Heart left ventricle (tissue), 13 donors: Measurements from ENCODE around the gene AFF3.

Source experiments
- CTCF ChIP-seq, 12 donors: fragments of 200-600 bp; sonication (generic) in 4 of 12; IDR thresholded peaks; one replicate each; pipeline versions ENCODE4 v1.5.0 to v1.8.0; 2018 to 2022; ENCODE audit warnings: antibody characterized with exemption in 12 of 12, mild to moderate bottlenecking in 5 of 12
- POLR2A ChIP-seq, 2 donors: fragments of 450-650 bp; IDR thresholded peaks; one replicate each; pipeline ENCODE4 v1.6.1; 2017; ENCODE audit warnings: antibody characterized with exemption in 2 of 2, mild to moderate bottlenecking in 2 of 2, moderate library complexity in 2 of 2
- donor health status: ischemic (EF 13 %, LVEDD 7.1; RV severe dilation, severe dysfunction).
- donor health status: DM: no; HTN: yes; CAD: no.
- donor health status: DM: no; HTN: no; CAD: no.
- donor health status: ischemic (EF 25% LVEDD 6.9; RV normal size, moderate dysfunction).
- donor health status: ischemic (EF 25% LVEDD 5.7; RV mildly dilated, moderate dysfunction).
- donor health status: ischemic (EF 35%, LVEDD 5.7; RV mildly dilated, moderate dysfunction).
- donor health status: nonischemic (EF 11% LVEDD 7.7; RV severe dilation, severe dysfunction).
- donor health status: DM: yes; HTN: yes; CAD: no.
- donor health status: PGD.
- donor health status: ischemic (EF 29% LVEDD 5.4; RV normal size, mild dysfunction).
- donor health status: nonischemic (EF 23%, LVEDD 6.1; RV moderate dilation, normal function).

GRCh38 chr2:99602476-99602875, 539.9 kb downstream of the AFF3 start:
- TF ChIP-seq CTCF (IDR thresholded peaks at IDR 0.05) (no peak), POLR2A (IDR thresholded peaks at IDR 0.05) (no peak)
